H1 (cell line): ENCODE results near the gene DGCR6. TPM values are rescaled to one million over a fixed set of nuclear protein-coding genes. Genes with fewer than 3 reads are reported as not detected.

Source experiments
- CHD7 ChIP-seq: fragments of 300-600 bp; sonication (generic); IDR thresholded peaks from 2 replicates; pipeline ENCODE4 v1.7.1; 2012; ENCODE audit warnings: low read length, moderate library complexity, mild to moderate bottlenecking, inconsistent platforms; ENCODE audit not compliant: insufficient replicate concordance
- EGR1 ChIP-seq: IDR thresholded peaks from 2 replicates; pipeline ENCODE4 v1.6.1; 2011; ENCODE audit warnings: low read depth, low read length, borderline replicate concordance
- FOSL1 ChIP-seq: IDR thresholded peaks from 2 replicates; pipeline ENCODE4 v1.6.1; 2011; ENCODE audit warnings: mild to moderate bottlenecking, low read depth, low read length, moderate library complexity; ENCODE audit not compliant: insufficient read depth
- HDAC6 ChIP-seq: IDR thresholded peaks from one replicate; pipeline ENCODE4 v1.7.1; 2012; ENCODE audit warnings: low read depth, mild to moderate bottlenecking, inconsistent platforms, low read length, moderate library complexity
- JUN ChIP-seq: IDR thresholded peaks from 2 replicates; pipeline ENCODE4 v1.6.1; 2011; ENCODE audit warnings: low read depth, mild to moderate bottlenecking, improper control_type of control experiment, low read length
- KDM1A ChIP-seq: fragments of 200-600, 300-600 bp; sonication (generic); IDR thresholded peaks from 2 replicates; pipeline ENCODE4 v1.7.1; 2016; ENCODE audit warnings: mild to moderate bottlenecking, low read length, borderline replicate concordance
- RBBP5 ChIP-seq: IDR thresholded peaks from 2 replicates; pipeline ENCODE4 v1.7.1; 2012; ENCODE audit warnings: low read depth, mild to moderate bottlenecking, inconsistent platforms, low read length, moderate library complexity, borderline replicate concordance
- RFX5 ChIP-seq: IDR thresholded peaks from 2 replicates; pipeline ENCODE4 v1.6.1; 2011; ENCODE audit warnings: low read depth, low read length, improper control_type of control experiment, borderline replicate concordance
- SP1 ChIP-seq: IDR thresholded peaks from 2 replicates; pipeline ENCODE4 v1.6.1; 2011; ENCODE audit warnings: low read depth, low read length
- SP4 ChIP-seq: IDR thresholded peaks from 2 replicates; pipeline ENCODE4 v1.6.1; 2012; ENCODE audit warnings: low read length, inconsistent platforms
- TAF1 ChIP-seq: IDR thresholded peaks from 2 replicates; pipeline ENCODE4 v1.6.1; 2011; ENCODE audit warnings: mild to moderate bottlenecking, low read depth, low read length
- polyA plus RNA-seq, 7 experiments: library from polyadenylated mRNA; depleted of rRNA in 3 of 7; stranded (reverse) in 5 of 7; unstranded in 2 of 7; fragments of >200 nt in 5 of 7; fragments of 200-250 nt in 2 of 7; gene quantifications; 1 replicate in 5 of 7; 2 replicates in 1 of 7; 4 replicates in 1 of 7; pipeline versions ENCODE4 v1.2.1 to v1.2.3, GENCODE V29; 2011 to 2013; ENCODE audit warnings: missing spikeins in 2 of 7, mixed read lengths in 2 of 7
- total RNA-seq: library from RNA; stranded (reverse); fragmentation: NEBNext Ultra II Directional; extraction: Animal tissue kit (Norgen Biotek cat#: 25700); gene quantifications from 2 replicates; pipeline ENCODE4 v1.2.1, GENCODE V29; 2021

Gene DGCR6
- total and polyA plus RNA-seq, 2 of the 8 experiments (the other 6 are each of a cell fraction or from before 2014, with no cell fraction given) = 0.82 to 1.7 TPM

DNA sequence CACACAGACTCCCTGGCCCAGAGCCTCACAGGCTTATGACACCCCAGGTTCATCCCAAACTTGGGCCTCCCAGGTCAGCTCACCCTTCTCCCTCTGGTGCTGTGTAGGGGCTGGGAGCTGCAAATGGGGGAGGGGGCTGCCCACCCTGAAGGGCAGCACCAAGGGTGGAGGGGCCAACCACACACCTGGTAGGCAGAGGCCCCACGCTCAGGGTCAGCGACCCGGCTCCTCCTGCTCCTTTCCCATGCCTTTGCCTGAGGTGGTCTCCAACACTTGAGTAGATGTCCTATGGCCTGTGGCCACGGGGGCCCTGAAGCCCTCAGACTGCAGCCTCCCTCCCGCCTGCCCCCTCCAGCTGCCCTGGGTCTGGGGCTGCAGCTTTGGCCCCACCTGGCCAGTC, 3.4 kb downstream of the DGCR6 start (continued):
- no peak for TF ChIP-seq CHD7
- TF ChIP-seq SP4 = no peak
- no peak for TF ChIP-seq RFX5
- TF ChIP-seq SP1 = no peak
- no peak for TF ChIP-seq FOSL1
- no peak for TF ChIP-seq RBBP5
- no peak for TF ChIP-seq JUN
- TF ChIP-seq TAF1 = no peak
- no peak for TF ChIP-seq EGR1
- no peak for TF ChIP-seq HDAC6
- TF ChIP-seq KDM1A = no peak
